Measurements from ENCODE around the gene LBR. TPM values are rescaled to one million over a fixed set of nuclear protein-coding genes. Genes with fewer than 3 reads are reported as not detected.

LBR gene
- total RNA-seq, 4 donors from 2014 or later: 18.5 to 57.2 (median 29.8) TPM

GRCh38 chr1:225410036-225410435 is 17.8 kb downstream of the LBR start:
- TF ChIP-seq EP300 (IDR thresholded peaks at IDR 0.05) (no peak), POLR2A (IDR thresholded peaks at IDR 0.05) (no peak), POLR2AphosphoS5 (IDR thresholded peaks at IDR 0.05) (no peak)
- TF ChIP-seq, protein P1, sequence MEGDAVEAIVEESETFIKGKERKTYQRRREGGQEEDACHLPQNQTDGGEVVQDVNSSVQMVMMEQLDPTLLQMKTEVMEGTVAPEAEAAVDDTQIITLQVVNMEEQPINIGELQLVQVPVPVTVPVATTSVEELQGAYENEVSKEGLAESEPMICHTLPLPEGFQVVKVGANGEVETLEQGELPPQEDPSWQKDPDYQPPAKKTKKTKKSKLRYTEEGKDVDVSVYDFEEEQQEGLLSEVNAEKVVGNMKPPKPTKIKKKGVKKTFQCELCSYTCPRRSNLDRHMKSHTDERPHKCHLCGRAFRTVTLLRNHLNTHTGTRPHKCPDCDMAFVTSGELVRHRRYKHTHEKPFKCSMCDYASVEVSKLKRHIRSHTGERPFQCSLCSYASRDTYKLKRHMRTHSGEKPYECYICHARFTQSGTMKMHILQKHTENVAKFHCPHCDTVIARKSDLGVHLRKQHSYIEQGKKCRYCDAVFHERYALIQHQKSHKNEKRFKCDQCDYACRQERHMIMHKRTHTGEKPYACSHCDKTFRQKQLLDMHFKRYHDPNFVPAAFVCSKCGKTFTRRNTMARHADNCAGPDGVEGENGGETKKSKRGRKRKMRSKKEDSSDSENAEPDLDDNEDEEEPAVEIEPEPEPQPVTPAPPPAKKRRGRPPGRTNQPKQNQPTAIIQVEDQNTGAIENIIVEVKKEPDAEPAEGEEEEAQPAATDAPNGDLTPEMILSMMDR (IDR thresholded peaks at IDR 0.05): no peak
- H3K27me3 ChIP-seq: no peaks in the 10 kb centered on the region
- H3K9me3 ChIP-seq: no peaks in the 10 kb centered on the region
- H3K27ac ChIP-seq: no peak overlapping the region
- H3K36me3 ChIP-seq: peaks cover 66% of the 10 kb centered on the region
- H3K4me3 ChIP-seq: no peak overlapping the region
- H3K4me1 ChIP-seq: no peaks in the 10 kb centered on the region
- no peak for DNase-seq (ENCODE audit: low spot score in 2 of 2)
- WGBS: 88% methylated on average over 6 of the region's 6 CpGs

DNA sequence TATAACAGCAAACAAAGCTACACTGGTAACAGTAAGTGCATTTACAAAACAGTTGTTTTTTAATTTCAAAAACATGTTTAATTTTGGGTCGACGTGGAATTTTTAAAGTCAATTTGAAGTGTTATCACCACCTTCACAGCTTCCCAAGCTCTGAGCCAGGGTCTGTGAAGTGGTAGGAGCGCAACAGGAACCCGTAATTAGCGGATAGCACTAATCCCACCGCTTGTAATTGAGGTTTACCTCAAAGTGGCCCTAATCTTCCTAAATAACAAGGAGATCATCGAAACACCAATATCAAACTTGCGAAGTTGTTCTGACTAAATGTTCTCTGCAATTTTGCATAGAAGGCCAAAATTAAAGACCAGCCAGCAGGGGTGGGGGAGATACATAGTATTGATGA is 18.8 kb downstream of the LBR start:
- Histone ChIP-seq H3K4me3 (no peak overlapping the region), H3K4me1 (no peaks in the 10 kb centered on the region), H3K27ac (no peak overlapping the region), H3K36me3 (peaks cover 60% of the 10 kb centered on the region), H3K27me3 (no peaks in the 10 kb centered on the region), H3K9me3 (no peaks in the 10 kb centered on the region)
- WGBS: 91% methylated on average over 8 of the region's 8 CpGs
- TF ChIP-seq POLR2AphosphoS5 (IDR thresholded peaks at IDR 0.05) (no peak), EP300 (IDR thresholded peaks at IDR 0.05) (no peak), POLR2A (IDR thresholded peaks at IDR 0.05) (no peak)
- TF ChIP-seq, protein P1 (IDR thresholded peaks at IDR 0.05): no peak
- DNase-seq (ENCODE audit: low spot score in 2 of 2): no peak

GRCh38 chr1:225408249-225408648 is 19.6 kb downstream of the LBR start:
- H3K9me3 ChIP-seq: no peaks in the 10 kb centered on the region
- TF ChIP-seq POLR2AphosphoS5 (IDR thresholded peaks at IDR 0.05) (no peak), EP300 (IDR thresholded peaks at IDR 0.05) (no peak), POLR2A (IDR thresholded peaks at IDR 0.05) (no peak)
- TF ChIP-seq, protein P1 (IDR thresholded peaks at IDR 0.05): no peak
- no peaks in the 10 kb centered on the region for H3K4me1 ChIP-seq
- no peaks in the 10 kb centered on the region for H3K27me3 ChIP-seq
- 95% methylated on average over 4 of the region's 4 CpGs for WGBS
- no peak overlapping the region for H3K4me3 ChIP-seq
- H3K27ac ChIP-seq: no peak overlapping the region
- no peak for DNase-seq (ENCODE audit: low spot score in 2 of 2)
- H3K36me3 ChIP-seq: peaks cover 64% of the 10 kb centered on the region

DNA sequence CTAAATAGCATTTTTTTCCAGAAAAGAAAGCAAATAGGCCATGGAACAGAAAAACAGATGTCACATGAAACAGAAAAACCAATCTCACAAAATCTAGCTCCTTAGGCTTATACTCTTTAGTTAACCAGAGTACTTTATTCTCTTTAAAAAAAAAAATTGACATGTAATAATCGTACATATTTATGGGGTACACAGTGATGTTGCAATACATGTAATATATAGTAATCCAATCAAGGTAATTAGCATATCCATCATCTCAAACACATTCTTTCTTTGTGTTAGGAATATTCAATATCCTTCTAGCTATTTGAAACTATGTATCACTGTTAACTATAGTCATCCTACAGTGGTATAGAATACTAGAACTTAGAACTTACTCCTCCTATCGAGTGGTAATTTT is 20.1 kb downstream of the LBR start:
- H3K27ac ChIP-seq: no peak overlapping the region
- no peaks in the 10 kb centered on the region for H3K27me3 ChIP-seq
- 96% methylated on average over 2 of the region's 2 CpGs for WGBS
- H3K4me1 ChIP-seq: no peaks in the 10 kb centered on the region
- no peak for DNase-seq (ENCODE audit: low spot score in 2 of 2)
- TF ChIP-seq POLR2AphosphoS5 (IDR thresholded peaks at IDR 0.05) (no peak), EP300 (IDR thresholded peaks at IDR 0.05) (no peak), POLR2A (IDR thresholded peaks at IDR 0.05) (no peak)
- TF ChIP-seq, protein P1 (IDR thresholded peaks at IDR 0.05): no peak
- no peak overlapping the region for H3K4me3 ChIP-seq
- H3K36me3 ChIP-seq: peaks cover 67% of the 10 kb centered on the region
- H3K9me3 ChIP-seq: no peaks in the 10 kb centered on the region

- H3K27me3 ChIP-seq: no peaks in the 10 kb centered on the region
- H3K9me3 ChIP-seq: no peaks in the 10 kb centered on the region
- no peaks in the 10 kb centered on the region for H3K4me1 ChIP-seq
- H3K4me3 ChIP-seq: no peak overlapping the region
- peaks cover 67% of the 10 kb centered on the region for H3K36me3 ChIP-seq
- DNase-seq (ENCODE audit: low spot score in 2 of 2): no peak
- 96% methylated on average over 8 of the region's 8 CpGs for WGBS
- TF ChIP-seq POLR2A (IDR thresholded peaks at IDR 0.05) (no peak), POLR2AphosphoS5 (IDR thresholded peaks at IDR 0.05) (no peak), EP300 (IDR thresholded peaks at IDR 0.05) (no peak)
- TF ChIP-seq, protein P1 (IDR thresholded peaks at IDR 0.05): no peak
- H3K27ac ChIP-seq: no peak overlapping the region
These were observed 20.7 kb downstream of the LBR start for GRCh38 chr1:225406976-225407725.

Measured in suprapubic skin (tissue), 4 donors.